Stimulated activated naive CD8-positive, alpha-beta T cell treated with anti-CD3 and anti-CD28 coated beads, Interleukin-15, Interleukin-2, amounts not matched to agents 100 ng/mL and 50 ng/mL, for 24 hours (primary cell): Measurements from ENCODE around the gene ARHGAP26.

Source experiments
- H3K27ac Mint-ChIP-seq: one replicate; pipeline ENCODE4 v1.8.0; 2021; ENCODE audit warnings: mild to moderate bottlenecking, mixed read lengths
- H3K27me3 Mint-ChIP-seq: one replicate; pipeline ENCODE4 v1.8.0; 2021; ENCODE audit warnings: mixed read lengths
- H3K36me3 Mint-ChIP-seq: one replicate; pipeline ENCODE4 v1.8.0; 2021; ENCODE audit warnings: low read depth, mixed read lengths
- H3K4me1 Mint-ChIP-seq: one replicate; pipeline ENCODE4 v1.8.0; 2021; ENCODE audit warnings: low read depth, mixed read lengths
- H3K4me3 Mint-ChIP-seq: one replicate; pipeline ENCODE4 v1.8.0; 2021; ENCODE audit warnings: mild to moderate bottlenecking, mixed read lengths
- H3K9me3 Mint-ChIP-seq: one replicate; pipeline ENCODE4 v1.8.0; 2021; ENCODE audit warnings: mixed read lengths

Gene ARHGAP26

GRCh38 chr5:142769793-142770649, at the start of gene ARHGAP26:
TSS of gene ARHGAP26 (plus strand) at chr5:142770377. CDS start at chr5:142770762, 385 bp downstream.
- H3K27me3 Mint-ChIP-seq = no peaks in the 10 kb centered on the region
- no peaks in the 10 kb centered on the region for H3K9me3 Mint-ChIP-seq

GRCh38 chr5:142720641-142721271, 49.4 kb upstream of the ARHGAP26 start:
- Mint-ChIP-seq H3K27me3 (no peaks in the 10 kb centered on the region), H3K27ac (no peak overlapping the region), H3K4me1 (peaks cover 4% of the 10 kb centered on the region), H3K36me3 (no peaks in the 10 kb centered on the region), H3K4me3 (no peak overlapping the region), H3K9me3 (no peaks in the 10 kb centered on the region)

More at GRCh38 chr5:142769793-142770649, at the start of gene ARHGAP26:
- Mint-ChIP-seq H3K4me3 (peak within 1 kb of the TSS; percentile 91), H3K27ac (peak within 1 kb of the TSS; percentile 83), H3K36me3 (no peaks in the 10 kb centered on the region), H3K4me1 (peaks cover 48% of the 10 kb centered on the region)

GRCh38 chr5:142722146-142722545, 48.0 kb upstream of the ARHGAP26 start:
- H3K4me1 Mint-ChIP-seq = peaks cover 11% of the 10 kb centered on the region
- H3K9me3 Mint-ChIP-seq = no peaks in the 10 kb centered on the region
- no peaks in the 10 kb centered on the region for H3K27me3 Mint-ChIP-seq
- no peak overlapping the region for H3K27ac Mint-ChIP-seq
- no peak overlapping the region for H3K4me3 Mint-ChIP-seq
- no peaks in the 10 kb centered on the region for H3K36me3 Mint-ChIP-seq

- peaks cover 11% of the 10 kb centered on the region for H3K4me1 Mint-ChIP-seq
- no peak overlapping the region for H3K4me3 Mint-ChIP-seq
- no peak overlapping the region for H3K27ac Mint-ChIP-seq
- H3K36me3 Mint-ChIP-seq = no peaks in the 10 kb centered on the region
- H3K9me3 Mint-ChIP-seq = no peaks in the 10 kb centered on the region
- no peaks in the 10 kb centered on the region for H3K27me3 Mint-ChIP-seq
Observed at GRCh38 chr5:142722896-142723295, 47.3 kb upstream of the ARHGAP26 start.

GRCh38 chr5:142724821-142725220, 45.4 kb upstream of the ARHGAP26 start:
- no peaks in the 10 kb centered on the region for H3K27me3 Mint-ChIP-seq
- no peaks in the 10 kb centered on the region for H3K36me3 Mint-ChIP-seq
- H3K27ac Mint-ChIP-seq = no peak overlapping the region
- no peak overlapping the region for H3K4me3 Mint-ChIP-seq
- H3K9me3 Mint-ChIP-seq = no peaks in the 10 kb centered on the region
- H3K4me1 Mint-ChIP-seq = peaks cover 11% of the 10 kb centered on the region

GRCh38 chr5:142725231-142726187, 44.7 kb upstream of the ARHGAP26 start:
- H3K36me3 Mint-ChIP-seq = no peaks in the 10 kb centered on the region
- H3K9me3 Mint-ChIP-seq = no peaks in the 10 kb centered on the region

GRCh38 chr5:142726188-142726731, 43.9 kb upstream of the ARHGAP26 start:
- Mint-ChIP-seq H3K4me3 (no peak overlapping the region), H3K27me3 (no peaks in the 10 kb centered on the region), H3K4me1 (peaks cover 11% of the 10 kb centered on the region), H3K9me3 (no peaks in the 10 kb centered on the region), H3K27ac (no peak overlapping the region), H3K36me3 (no peaks in the 10 kb centered on the region)

More at GRCh38 chr5:142725231-142726187, 44.7 kb upstream of the ARHGAP26 start:
- Mint-ChIP-seq H3K4me3 (no peak overlapping the region), H3K27ac (no peak overlapping the region), H3K4me1 (peaks cover 11% of the 10 kb centered on the region), H3K27me3 (no peaks in the 10 kb centered on the region)

- no peak overlapping the region for H3K27ac Mint-ChIP-seq
- H3K27me3 Mint-ChIP-seq = no peaks in the 10 kb centered on the region
- H3K36me3 Mint-ChIP-seq = no peaks in the 10 kb centered on the region
- H3K9me3 Mint-ChIP-seq = no peaks in the 10 kb centered on the region
- H3K4me1 Mint-ChIP-seq = peaks cover 11% of the 10 kb centered on the region
- H3K4me3 Mint-ChIP-seq = no peak overlapping the region
Observed at GRCh38 chr5:142727735-142728047, 42.5 kb upstream of the ARHGAP26 start.

- Mint-ChIP-seq H3K4me1 (peaks cover 16% of the 10 kb centered on the region), H3K27me3 (no peaks in the 10 kb centered on the region), H3K36me3 (no peaks in the 10 kb centered on the region), H3K27ac (no peak overlapping the region), H3K9me3 (no peaks in the 10 kb centered on the region), H3K4me3 (no peak overlapping the region)
Observed at GRCh38 chr5:142735323-142736246, 34.6 kb upstream of the ARHGAP26 start.

GRCh38 chr5:142736247-142736632, 33.9 kb upstream of the ARHGAP26 start:
- no peaks in the 10 kb centered on the region for H3K9me3 Mint-ChIP-seq
- no peak overlapping the region for H3K4me3 Mint-ChIP-seq
- no peaks in the 10 kb centered on the region for H3K27me3 Mint-ChIP-seq
- no peak overlapping the region for H3K27ac Mint-ChIP-seq
- no peaks in the 10 kb centered on the region for H3K36me3 Mint-ChIP-seq
- H3K4me1 Mint-ChIP-seq = peaks cover 16% of the 10 kb centered on the region

- no peak overlapping the region for H3K4me3 Mint-ChIP-seq
- no peak overlapping the region for H3K27ac Mint-ChIP-seq
- H3K9me3 Mint-ChIP-seq = no peaks in the 10 kb centered on the region
- no peaks in the 10 kb centered on the region for H3K27me3 Mint-ChIP-seq
- H3K4me1 Mint-ChIP-seq = peaks cover 16% of the 10 kb centered on the region
- no peaks in the 10 kb centered on the region for H3K36me3 Mint-ChIP-seq
Observed at GRCh38 chr5:142737179-142737578, 33.0 kb upstream of the ARHGAP26 start.

- peaks cover 6% of the 10 kb centered on the region for H3K4me1 Mint-ChIP-seq
- no peaks in the 10 kb centered on the region for H3K36me3 Mint-ChIP-seq
- no peaks in the 10 kb centered on the region for H3K9me3 Mint-ChIP-seq
- H3K27ac Mint-ChIP-seq = no peak overlapping the region
- peaks cover 3% of the 10 kb centered on the region for H3K27me3 Mint-ChIP-seq
- H3K4me3 Mint-ChIP-seq = no peak overlapping the region
Observed at GRCh38 chr5:142740474-142741242, 29.5 kb upstream of the ARHGAP26 start.
